ENCODE data around the gene NDUFV3. TPM values are rescaled to one million over a fixed set of nuclear protein-coding genes. Genes with fewer than 3 reads are reported as not detected.

The NDUFV3 gene
- total RNA-seq, 1 experiment from 2014 or later, result 39.6 TPM

GRCh38 chr21:42883921-42884320 is 9.2 kb upstream of the NDUFV3 start:
- ChIA-PET CTCF (no interaction called here), POLR2A (ENCODE audit: low non-redundant PET) (no interaction called here)
- Histone ChIP-seq H3K36me3 (ENCODE audit: insufficient read depth, low read length, poor library complexity, severe bottlenecking) (no peaks in the 10 kb centered on the region), H3K9me3 (ENCODE audit: low read depth, low read length, poor library complexity, severe bottlenecking) (no peaks in the 10 kb centered on the region), H3K4me3 (ENCODE audit: low read depth, low read length, poor library complexity, severe bottlenecking) (no peak overlapping the region), H3K4me1 (ENCODE audit: insufficient read depth, low read length, poor library complexity, severe bottlenecking) (no peaks in the 10 kb centered on the region), H3K27ac (ENCODE audit: low read depth, low read length, poor library complexity, severe bottlenecking) (no peak overlapping the region), H3K27me3 (replicated peaks; ENCODE audit: insufficient read depth, low read depth, low read length, poor library complexity) (no peaks in the 10 kb centered on the region)
- no peak for DNase-seq (ENCODE audit: low spot score)
- intact Hi-C loops (cut with micrococcal nuclease; ENCODE audit: unreplicated experiment), result no loop called here
- no TSS peak for BruUV-seq (replicated peaks)
- TF ChIP-seq CTCF (conservative IDR thresholded peaks at IDR 0.05; ENCODE audit: low read depth, low read length) (no peak), EZH2 (IDR thresholded peaks at IDR 0.05; ENCODE audit: borderline replicate concordance, low read depth, low read length, poor library complexity, severe bottlenecking) (no peak)

GRCh38 chr21:42887326-42887725 is 5.8 kb upstream of the NDUFV3 start:
- Histone ChIP-seq H3K4me1 (ENCODE audit: insufficient read depth, low read length, poor library complexity, severe bottlenecking) (peaks cover 1% of the 10 kb centered on the region), H3K36me3 (ENCODE audit: insufficient read depth, low read length, poor library complexity, severe bottlenecking) (no peaks in the 10 kb centered on the region), H3K27me3 (replicated peaks; ENCODE audit: insufficient read depth, low read depth, low read length, poor library complexity) (no peaks in the 10 kb centered on the region), H3K9me3 (ENCODE audit: low read depth, low read length, poor library complexity, severe bottlenecking) (no peaks in the 10 kb centered on the region), H3K4me3 (ENCODE audit: low read depth, low read length, poor library complexity, severe bottlenecking) (no peak overlapping the region), H3K27ac (ENCODE audit: low read depth, low read length, poor library complexity, severe bottlenecking) (no peak overlapping the region)
- intact Hi-C loops (cut with micrococcal nuclease; ENCODE audit: unreplicated experiment), result no loop called here
- no TSS peak for BruUV-seq (replicated peaks)
- ChIA-PET CTCF (no interaction called here), POLR2A (ENCODE audit: low non-redundant PET) (no interaction called here)
- no peak for TF ChIP-seq EZH2 (IDR thresholded peaks at IDR 0.05; ENCODE audit: borderline replicate concordance, low read depth, low read length, poor library complexity, severe bottlenecking)
- no peak for TF ChIP-seq CTCF (conservative IDR thresholded peaks at IDR 0.05; ENCODE audit: low read depth, low read length)
- no peak for DNase-seq (ENCODE audit: low spot score)

- intact Hi-C loops (cut with micrococcal nuclease; ENCODE audit: unreplicated experiment), result no loop called here
- H3K4me3 ChIP-seq (ENCODE audit: low read depth, low read length, poor library complexity, severe bottlenecking), result peak overlapping the region; percentile 90
- no peaks in the 10 kb centered on the region for H3K27me3 ChIP-seq (replicated peaks; ENCODE audit: insufficient read depth, low read depth, low read length, poor library complexity)
- BruUV-seq (replicated peaks), result TSS peak; percentile 96
- no peak for DNase-seq (ENCODE audit: low spot score)
- TF ChIP-seq EZH2 (IDR thresholded peaks at IDR 0.05; ENCODE audit: borderline replicate concordance, low read depth, low read length, poor library complexity, severe bottlenecking), result no peak
- TF ChIP-seq CTCF (conservative IDR thresholded peaks at IDR 0.05; ENCODE audit: low read depth, low read length), result no peak
- peak overlapping the region; percentile 81 for H3K27ac ChIP-seq (ENCODE audit: low read depth, low read length, poor library complexity, severe bottlenecking)
- POLR2A ChIA-PET (ENCODE audit: low non-redundant PET), result interaction anchor here (0.6 to 0.7 kb wide), 3 partner anchors 37 to 659 kb away, joined by 3 to 12 read pairs (median 3); no protein-coding TSS in a partner anchor
- peaks cover 4% of the 10 kb centered on the region for H3K4me1 ChIP-seq (ENCODE audit: insufficient read depth, low read length, poor library complexity, severe bottlenecking)
- H3K36me3 ChIP-seq (ENCODE audit: insufficient read depth, low read length, poor library complexity, severe bottlenecking), result peaks cover 5% of the 10 kb centered on the region
- CTCF ChIA-PET, result interaction anchor here (0.6 to 1.8 kb wide), 2 partner anchors 38 to 299 kb away, joined by 6 to 8 read pairs; no protein-coding TSS in a partner anchor
- no peaks in the 10 kb centered on the region for H3K9me3 ChIP-seq (ENCODE audit: low read depth, low read length, poor library complexity, severe bottlenecking)
These were observed 553 bp upstream of the NDUFV3 start for GRCh38 chr21:42892582-42892930.
